ENCODE results near the gene PCSK5.

PCSK5 gene

DNA sequence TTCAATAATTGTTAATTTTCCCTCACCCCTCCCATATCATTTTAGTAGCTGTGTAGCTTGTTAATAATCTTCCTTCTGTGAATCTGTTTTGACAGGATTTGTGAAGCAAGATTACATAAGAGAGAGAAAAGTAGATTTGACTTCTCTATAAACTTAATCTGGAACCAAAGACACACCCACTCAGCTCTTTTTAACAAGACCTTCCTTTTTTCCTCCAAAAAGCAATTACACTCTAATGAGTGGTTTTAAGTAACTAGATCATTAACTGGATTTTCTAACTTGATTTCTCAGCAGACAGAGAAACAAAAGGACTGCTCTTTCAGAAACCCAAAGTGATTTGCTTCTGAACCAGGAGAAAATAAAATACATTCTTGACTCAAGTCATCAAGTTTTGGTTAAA is 481.9 kb downstream of the PCSK5 start:
- DNase-seq: no peak

DNA sequence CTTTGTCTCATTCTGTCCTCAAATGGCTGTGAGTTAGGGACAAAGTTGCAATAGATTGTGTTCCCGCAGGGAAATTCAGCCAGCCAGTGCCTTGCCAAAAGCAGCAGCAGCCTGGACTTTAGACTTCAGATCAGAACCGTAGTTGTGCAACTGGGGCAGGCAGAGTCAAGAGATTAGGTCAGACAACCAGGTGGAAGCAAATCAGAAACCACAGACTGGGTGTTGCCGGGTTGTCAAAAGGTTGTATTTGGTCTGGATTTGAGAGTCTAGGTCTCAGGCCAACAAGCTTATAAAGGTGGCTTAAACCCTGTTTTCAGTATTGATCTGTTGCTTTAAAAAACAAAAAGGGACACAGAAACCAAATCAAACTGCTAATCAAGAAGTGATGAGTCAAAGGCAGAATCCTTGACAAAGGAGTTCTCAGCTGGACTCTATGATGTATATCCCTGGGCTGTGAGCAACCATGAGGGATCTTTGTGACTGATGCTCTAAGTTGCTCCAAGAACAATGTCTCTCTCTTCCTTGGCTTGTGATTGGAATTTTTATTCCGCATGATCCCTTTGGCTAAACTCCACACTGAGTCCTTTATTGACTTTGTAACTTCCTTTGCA is 482.8 kb downstream of the PCSK5 start:
- no peak for DNase-seq

GRCh38 chr9:76373784-76374474 is 483.5 kb downstream of the PCSK5 start:
- no peak for DNase-seq

GRCh38 chr9:76374783-76375559 is 484.5 kb downstream of the PCSK5 start:
- DNase-seq: no peak

DNA sequence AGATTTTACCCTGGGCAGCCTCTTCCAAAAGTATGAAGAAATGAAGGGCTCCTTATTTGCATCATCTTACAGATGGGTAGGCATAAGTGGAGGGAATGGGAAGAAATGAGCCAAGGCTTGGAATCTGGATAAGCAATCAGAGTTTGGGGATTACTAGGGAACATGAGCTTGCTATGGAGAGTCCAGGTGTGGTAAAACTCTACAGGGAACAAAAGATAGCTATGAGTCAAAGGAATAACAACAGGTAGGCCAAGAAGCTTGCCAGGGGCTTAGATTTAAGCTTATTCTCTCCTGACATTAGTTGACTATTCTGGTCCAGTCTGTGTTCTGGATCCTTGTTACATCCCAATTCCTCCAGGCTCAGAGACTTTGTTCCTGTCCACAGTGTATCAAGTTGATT is 487.3 kb downstream of the PCSK5 start:
- DNase-seq: no peak

DNA sequence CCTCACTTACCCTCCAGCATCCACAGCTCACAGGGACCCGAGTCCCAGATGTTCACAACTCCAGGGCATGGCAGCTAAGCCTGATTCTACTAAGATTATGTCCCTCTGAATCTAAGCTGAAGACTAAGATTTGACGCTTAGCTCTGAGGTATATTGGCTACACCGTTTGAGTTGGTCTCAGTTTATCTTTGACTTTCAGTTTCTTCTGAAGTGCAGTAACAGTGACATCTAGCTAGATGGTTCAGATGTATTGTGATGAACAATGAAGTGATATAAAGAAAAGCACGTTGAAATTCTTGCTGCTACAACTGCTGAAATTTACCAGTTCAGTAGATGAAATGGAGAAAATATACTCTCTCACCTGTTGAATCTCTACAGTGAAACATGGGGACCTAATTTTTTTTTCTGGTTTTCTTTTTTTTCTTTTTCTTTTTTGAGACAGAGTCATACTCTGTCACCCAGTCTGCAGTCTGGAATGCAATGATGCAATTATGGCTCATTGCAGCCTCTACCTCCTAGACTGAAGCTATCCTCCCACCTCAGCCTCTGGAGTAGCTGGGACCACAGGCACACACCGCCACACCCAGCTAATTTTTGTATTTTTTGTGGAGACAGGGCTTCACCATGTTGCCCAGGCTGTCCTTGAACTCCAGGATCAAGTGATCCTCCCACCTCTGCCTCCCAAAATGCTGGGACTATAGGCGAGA is 488.0 kb downstream of the PCSK5 start:
- DNase-seq: no peak

GRCh38 chr9:76379494-76379893 is 489.0 kb downstream of the PCSK5 start:
- DNase-seq: peak; percentile 58

DNA sequence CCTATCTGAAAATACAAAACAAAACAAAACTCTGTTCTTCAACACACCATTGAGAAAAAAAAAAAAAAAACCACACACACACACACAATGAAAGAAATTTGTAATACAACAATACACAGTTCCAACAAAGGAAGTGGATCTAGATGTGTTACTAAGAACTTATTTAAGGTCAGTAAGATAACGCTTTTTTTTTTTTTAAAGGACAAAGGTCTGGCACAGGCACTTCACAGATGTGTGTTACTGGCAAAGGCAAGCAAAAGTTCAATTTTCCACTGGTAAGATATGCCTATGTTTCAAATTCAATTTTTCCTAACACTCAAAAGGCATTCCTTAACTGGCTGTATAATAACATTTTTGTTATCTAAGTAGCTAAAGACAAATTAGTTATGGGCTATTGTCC is 500.2 kb downstream of the PCSK5 start:
- DNase-seq: no peak

GRCh38 chr9:76394195-76394959 is 503.9 kb downstream of the PCSK5 start, which contains the start of gene RFK:
TSS of gene RFK (minus strand) at chr9:76394426. CDS start at chr9:76394171, 255 bp downstream.
- peak; percentile 87 for DNase-seq

GRCh38 chr9:76394960-76395252 is 504.4 kb downstream of the PCSK5 start:
- DNase-seq: peak; percentile 59

- DNase-seq: no peak
Observed at GRCh38 chr9:76395381-76395780, 504.9 kb downstream of the PCSK5 start.

DNA sequence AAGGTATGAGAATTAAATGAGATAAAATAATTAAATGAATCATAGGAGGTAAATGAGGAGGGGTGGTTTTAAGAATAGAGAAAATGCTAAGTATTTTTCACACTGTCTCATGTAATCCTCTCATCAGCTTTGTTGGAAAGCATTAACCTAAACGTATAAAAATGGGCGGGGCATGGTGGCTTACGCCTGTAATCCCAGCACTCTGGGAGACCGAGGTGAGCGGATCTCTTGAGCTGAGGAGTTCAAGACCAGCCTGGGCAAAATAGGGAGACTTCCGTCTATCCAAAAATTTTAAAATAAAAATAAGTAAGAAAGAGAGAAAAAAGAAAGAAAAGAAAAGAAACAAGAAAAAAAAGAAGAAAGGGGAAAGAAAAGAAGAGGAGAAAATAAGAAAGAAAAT is 505.7 kb downstream of the PCSK5 start:
- no peak for DNase-seq

DNA sequence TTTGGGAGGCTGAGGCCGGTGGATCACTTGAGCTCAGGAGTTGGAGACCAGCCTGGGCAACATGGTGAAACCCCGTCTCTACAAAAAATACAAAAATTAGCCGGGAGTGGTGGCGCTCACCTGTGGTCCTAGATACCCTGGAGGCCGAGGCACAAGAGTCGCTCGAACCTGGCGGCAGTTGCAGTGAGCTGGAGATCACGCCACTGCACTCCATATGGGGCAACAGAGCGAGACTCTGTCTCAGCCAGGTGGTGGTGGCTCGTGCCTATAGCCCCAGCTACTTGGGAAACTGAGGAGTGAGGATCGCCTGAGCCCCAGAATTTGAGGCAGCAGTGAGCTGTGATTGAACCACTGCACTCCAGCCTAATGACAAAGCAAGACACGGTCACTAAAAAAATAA is 506.1 kb downstream of the PCSK5 start:
- DNase-seq: no peak

DNA sequence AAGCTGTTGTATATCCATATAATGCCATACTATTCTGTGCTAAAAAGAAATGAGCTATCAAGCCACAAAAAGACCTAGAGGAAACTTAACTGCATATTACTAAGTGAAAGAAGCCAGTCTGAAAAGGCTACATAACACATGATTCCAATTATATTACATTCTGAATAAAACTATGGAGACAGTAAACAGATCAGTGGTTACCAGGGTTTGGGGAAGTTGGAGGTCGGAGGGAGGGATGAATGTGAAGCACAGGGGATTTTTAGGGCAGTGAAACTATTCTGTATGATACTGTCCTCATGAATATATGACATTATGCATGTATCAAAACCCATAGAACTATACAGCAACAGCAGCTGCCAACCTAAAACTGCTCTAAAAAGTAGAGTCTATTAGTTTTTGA is 509.4 kb downstream of the PCSK5 start:
- no peak for DNase-seq

- no peak for DNase-seq
Observed at GRCh38 chr9:76400534-76401096, 510.1 kb downstream of the PCSK5 start.

DNA sequence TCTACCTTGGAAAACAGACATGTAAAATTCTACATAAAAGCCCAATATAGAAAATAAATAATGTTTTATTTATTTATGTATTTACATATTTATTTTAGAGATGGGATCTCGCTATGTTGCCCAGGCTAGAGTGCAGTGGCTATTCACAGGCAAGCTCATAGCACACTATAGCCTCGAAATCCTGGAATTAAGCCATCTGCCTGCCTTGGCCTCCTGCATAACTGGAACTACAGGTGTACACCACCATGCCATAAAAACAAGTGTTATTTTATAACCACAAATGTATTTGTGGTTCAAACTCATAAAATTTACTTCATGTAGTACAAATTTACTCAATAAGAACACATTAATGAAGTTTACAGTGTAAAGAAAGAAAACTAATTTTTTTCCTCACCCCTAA is 510.7 kb downstream of the PCSK5 start:
- DNase-seq: no peak

- no peak for DNase-seq
Observed at GRCh38 chr9:76401580-76402354, 511.3 kb downstream of the PCSK5 start.

DNA sequence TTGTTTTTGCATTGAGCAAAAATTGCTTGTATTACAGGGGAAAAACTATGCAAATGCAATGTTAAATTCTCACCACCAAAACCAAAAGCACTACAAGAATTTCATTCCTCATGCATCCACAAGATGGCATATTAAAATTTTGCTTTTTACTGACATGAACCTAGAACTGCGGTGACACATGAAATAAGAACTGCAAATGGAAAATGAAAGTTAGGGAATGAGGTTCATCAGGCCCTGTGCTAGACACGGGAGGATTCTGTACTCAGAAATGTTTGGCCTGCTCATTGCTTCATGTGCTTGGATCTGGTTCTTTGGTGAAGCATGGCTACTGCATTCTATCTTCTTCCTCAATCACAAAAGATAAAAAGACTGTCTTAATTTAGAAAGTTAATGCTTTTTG is 512.9 kb downstream of the PCSK5 start:
- DNase-seq: peak; percentile 24

DNA sequence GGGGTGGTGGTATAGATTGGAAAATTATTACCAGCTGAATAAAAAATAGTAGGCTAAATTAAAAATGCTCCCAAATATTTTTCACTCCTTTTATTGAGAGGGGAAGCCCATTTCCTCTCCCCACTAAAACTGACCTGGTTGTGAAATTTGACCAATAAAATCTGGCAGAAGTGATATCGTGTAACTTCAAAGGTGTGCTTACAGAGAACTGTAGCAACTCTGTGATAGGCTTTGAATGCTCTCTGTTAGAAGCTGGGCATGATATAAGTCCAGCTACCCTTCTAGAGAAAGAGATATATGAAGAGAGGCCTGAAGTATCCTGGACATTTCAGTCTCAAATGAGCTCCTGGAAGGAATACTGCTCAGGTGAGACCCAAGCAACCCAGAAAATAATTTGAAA is 513.9 kb downstream of the PCSK5 start:
- DNase-seq: no peak

DNA sequence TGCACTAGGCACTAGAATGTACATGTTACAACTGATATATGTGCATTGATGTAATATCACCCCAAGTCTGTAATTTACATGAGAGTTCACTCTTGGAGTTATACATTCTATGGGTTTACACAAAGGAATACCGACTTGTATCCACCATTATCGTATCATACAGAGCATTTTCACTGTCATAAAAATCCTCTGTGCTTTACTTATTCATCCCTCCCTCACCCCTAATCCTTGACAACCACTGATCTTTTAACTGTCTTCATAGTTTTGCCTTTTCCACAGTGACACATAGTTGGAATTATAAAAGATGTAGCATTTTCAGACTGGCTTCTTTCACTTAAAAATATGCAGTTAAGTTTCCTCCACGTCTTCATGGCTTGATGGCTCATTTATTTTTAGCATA is 514.9 kb downstream of the PCSK5 start:
- DNase-seq: no peak

DNA sequence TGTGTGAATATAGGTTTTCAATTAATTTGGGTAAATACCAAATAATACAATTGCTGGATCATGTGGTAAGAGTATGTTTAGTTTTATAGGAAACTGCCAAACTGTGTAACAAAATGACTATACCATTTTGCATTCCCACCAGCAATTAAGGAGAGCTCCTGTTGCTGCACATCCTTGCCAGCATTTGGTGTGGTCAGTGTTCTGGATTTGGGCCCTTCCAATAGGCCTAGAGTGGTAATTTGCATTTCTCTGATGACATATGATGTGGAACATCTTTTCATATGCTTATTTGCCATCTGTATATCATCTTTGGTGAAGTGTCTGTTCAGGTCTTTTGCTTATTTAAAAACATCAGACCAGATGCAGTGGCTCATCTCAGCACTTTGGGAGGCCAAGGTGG is 515.4 kb downstream of the PCSK5 start:
- DNase-seq: no peak

Data from NCI-H1092 (cell line).